Endodermal cell (in vitro differentiated cells): ENCODE measurements around the gene ZNF319. TPM values are rescaled to one million over a fixed set of nuclear protein-coding genes. Genes with fewer than 3 reads are reported as not detected.
"Not testable (repeated sequence)": the region's sequence is repeated elsewhere in the genome, so short reads cannot be mapped to it uniquely, and the experiment has no call there.

Source experiments
- DNase-seq: peaks from one replicate; pipeline ENCODE4 v3.0.0-alpha.2; 2017
- H3K27ac ChIP-seq: 2 replicates; pipeline ENCODE4 v1.5.1; 2013; ENCODE audit warnings: mild to moderate bottlenecking, low read depth, low read length, moderate library complexity
- H3K27me3 ChIP-seq: 2 replicates; pipeline ENCODE4 v1.6.1; 2013; ENCODE audit warnings: mild to moderate bottlenecking, low read length, moderate library complexity; ENCODE audit not compliant: insufficient read depth, control insufficient read depth, poor library complexity, severe bottlenecking
- H3K36me3 ChIP-seq: 2 replicates; pipeline ENCODE4 v1.7.0; 2013; ENCODE audit warnings: mild to moderate bottlenecking, low read length, moderate library complexity; ENCODE audit not compliant: control insufficient read depth, insufficient read depth
- H3K4me1 ChIP-seq: one replicate; pipeline ENCODE4 v1.7.0; 2013; ENCODE audit warnings: low read length; ENCODE audit not compliant: control insufficient read depth, insufficient read depth
- H3K4me3 ChIP-seq: 2 replicates; pipeline ENCODE4 v1.5.1; 2013; ENCODE audit warnings: mild to moderate bottlenecking, low read length, moderate library complexity
- H3K9ac ChIP-seq: 2 replicates; pipeline ENCODE4 v1.6.1; 2013; ENCODE audit warnings: mild to moderate bottlenecking, low read length, moderate library complexity; ENCODE audit not compliant: poor library complexity, severe bottlenecking; ENCODE audit errors: extremely low read depth
- H3K9me3 ChIP-seq: 2 replicates; pipeline ENCODE4 v1.6.1; 2013; ENCODE audit warnings: mild to moderate bottlenecking, low read length, moderate library complexity; ENCODE audit not compliant: control insufficient read depth
- H3K27ac Mint-ChIP-seq: 2 replicates; pipeline ENCODE4 v1.8.0; 2020; ENCODE audit warnings: mixed read lengths
- H3K27me3 Mint-ChIP-seq: 2 replicates; pipeline ENCODE4 v1.8.0; 2021; ENCODE audit warnings: mild to moderate bottlenecking, mixed read lengths; ENCODE audit not compliant: insufficient read depth
- H3K36me3 Mint-ChIP-seq: 2 replicates; pipeline ENCODE4 v1.8.0; 2020; ENCODE audit warnings: low read depth, mixed read lengths
- H3K4me1 Mint-ChIP-seq: 2 replicates; pipeline ENCODE4 v1.8.0; 2020; ENCODE audit warnings: mixed read lengths
- H3K4me3 Mint-ChIP-seq: 2 replicates; pipeline ENCODE4 v1.8.0; 2020; ENCODE audit warnings: mild to moderate bottlenecking, moderate library complexity, mixed read lengths
- H3K9me3 Mint-ChIP-seq: 2 replicates; pipeline ENCODE4 v1.8.0; 2020; ENCODE audit warnings: mild to moderate bottlenecking, mixed read lengths
- CTCF ChIP-seq: fragments of 200-600 bp; sonication (generic); conservative IDR thresholded peaks from 2 replicates; pipeline ENCODE4 v1.5.0; 2021; ENCODE audit warnings: antibody characterized with exemption, mild to moderate bottlenecking
- WGBS, 2 experiments: methylation state at CpG; one replicate each; pipeline versions ENCODE4 v1.1.5 to v1.1.7; 2013; ENCODE audit warnings: missing lambda C conversion rate in 2 of 2, mixed read lengths in 1 of 2; ENCODE audit not compliant: insufficient coverage in 1 of 2, insufficient read length in 1 of 2; 5-methylcytosine and 5-hydroxymethylcytosine counted together
- total RNA-seq, 2 donors: library from RNA; stranded (reverse); fragmentation: NEBNext Ultra II Directional in 1 of 2; extraction: Animal tissue kit (Norgen Biotek cat#: 25700) in 1 of 2; gene quantifications; 2 replicates in 1 of 2; 3 replicates in 1 of 2; pipeline ENCODE4 v1.2.1, GENCODE V29; 2021

ZNF319 gene
- total RNA-seq, 2 donors from 2014 or later: 9.8 to 10.8 TPM

GRCh38 chr16:58011652-58012051 is 11.2 kb upstream of the ZNF319 start:
- H3K4me3 Mint-ChIP-seq: peak overlapping the region; percentile 27
- Histone ChIP-seq H3K27ac (no peak overlapping the region), H3K4me1 (peaks cover 33% of the 10 kb centered on the region), H3K4me3 (peak overlapping the region; percentile 42), H3K9ac (peak overlapping the region; percentile 47), H3K27me3 (no peaks in the 10 kb centered on the region), H3K9me3 (peaks cover 8% of the 10 kb centered on the region), H3K36me3 (peaks cover 80% of the 10 kb centered on the region)
- peaks cover 49% of the 10 kb centered on the region for H3K36me3 Mint-ChIP-seq
- H3K4me1 Mint-ChIP-seq: peaks cover 42% of the 10 kb centered on the region
- peak; percentile 47 for TF ChIP-seq CTCF
- 76 to 83% methylated on average over 2 to 3 of the region's 3 CpGs for WGBS, 2 experiments
- H3K27ac Mint-ChIP-seq: peak overlapping the region; percentile 95
- H3K9me3 Mint-ChIP-seq: peaks cover 9% of the 10 kb centered on the region
- peak; percentile 69 for DNase-seq
- H3K27me3 Mint-ChIP-seq: no peaks in the 10 kb centered on the region

GRCh38 chr16:58010886-58011285 is 10.4 kb upstream of the ZNF319 start:
- DNase-seq: peak; percentile 92
- Histone ChIP-seq H3K27ac (no peak overlapping the region), H3K27me3 (no peaks in the 10 kb centered on the region), H3K4me1 (peaks cover 33% of the 10 kb centered on the region), H3K4me3 (peak overlapping the region; percentile 50), H3K9me3 (peaks cover 15% of the 10 kb centered on the region), H3K9ac (peak overlapping the region; percentile 47), H3K36me3 (peaks cover 80% of the 10 kb centered on the region)
- H3K4me3 Mint-ChIP-seq: peak overlapping the region; percentile 27
- peaks cover 56% of the 10 kb centered on the region for H3K36me3 Mint-ChIP-seq
- H3K27ac Mint-ChIP-seq: peak overlapping the region; percentile 95
- H3K4me1 Mint-ChIP-seq: peaks cover 42% of the 10 kb centered on the region
- TF ChIP-seq CTCF: no peak
- no peaks in the 10 kb centered on the region for H3K27me3 Mint-ChIP-seq
- peaks cover 11% of the 10 kb centered on the region for H3K9me3 Mint-ChIP-seq
- WGBS, 2 experiments: 22 to 34% methylated on average over 1 to 3 of the region's 3 CpGs

GRCh38 chr16:58009856-58010416 is 9.5 kb upstream of the ZNF319 start:
- peaks cover 19% of the 10 kb centered on the region for H3K9me3 ChIP-seq
- no peak overlapping the region for H3K27ac ChIP-seq
- H3K36me3 ChIP-seq: peaks cover 77% of the 10 kb centered on the region
- WGBS, 2 experiments: 81 to 85% methylated on average over 9 to 11 of the region's 11 CpGs
- H3K9me3 Mint-ChIP-seq: peaks cover 12% of the 10 kb centered on the region
- peak overlapping the region; percentile 50 for H3K4me3 ChIP-seq
- H3K4me1 Mint-ChIP-seq: peaks cover 42% of the 10 kb centered on the region
- peaks cover 33% of the 10 kb centered on the region for H3K4me1 ChIP-seq
- peak overlapping the region; percentile 27 for H3K4me3 Mint-ChIP-seq
- peaks cover 64% of the 10 kb centered on the region for H3K36me3 Mint-ChIP-seq
- no peaks in the 10 kb centered on the region for H3K27me3 Mint-ChIP-seq
- no peak overlapping the region for H3K9ac ChIP-seq
- H3K27ac Mint-ChIP-seq: peak overlapping the region; percentile 95
- no peak for TF ChIP-seq CTCF
- peak; percentile 57 for DNase-seq
- no peaks in the 10 kb centered on the region for H3K27me3 ChIP-seq

GRCh38 chr16:58004736-58005135 is 4.3 kb upstream of the ZNF319 start:
- not testable (repeated sequence) for H3K27ac Mint-ChIP-seq, H3K4me3 ChIP-seq, H3K27me3 Mint-ChIP-seq, H3K27me3 ChIP-seq, DNase-seq, H3K27ac ChIP-seq, H3K9ac ChIP-seq, H3K4me3 Mint-ChIP-seq
- H3K4me1 ChIP-seq: peaks cover 11% of the 10 kb centered on the region
- peaks cover 19% of the 10 kb centered on the region for H3K9me3 ChIP-seq
- Mint-ChIP-seq H3K4me1 (peaks cover 20% of the 10 kb centered on the region), H3K36me3 (peaks cover 61% of the 10 kb centered on the region), H3K9me3 (peaks cover 12% of the 10 kb centered on the region)
- 96 to 97% methylated on average over 9 to 12 of the region's 12 CpGs for WGBS, 2 experiments
- H3K36me3 ChIP-seq: peaks cover 63% of the 10 kb centered on the region
